ENCODE data around the gene CAVIN2. TPM values are rescaled to one million over a fixed set of nuclear protein-coding genes. Genes with fewer than 3 reads are reported as not detected.

CAVIN2 gene
- not detected for total RNA-seq

DNA sequence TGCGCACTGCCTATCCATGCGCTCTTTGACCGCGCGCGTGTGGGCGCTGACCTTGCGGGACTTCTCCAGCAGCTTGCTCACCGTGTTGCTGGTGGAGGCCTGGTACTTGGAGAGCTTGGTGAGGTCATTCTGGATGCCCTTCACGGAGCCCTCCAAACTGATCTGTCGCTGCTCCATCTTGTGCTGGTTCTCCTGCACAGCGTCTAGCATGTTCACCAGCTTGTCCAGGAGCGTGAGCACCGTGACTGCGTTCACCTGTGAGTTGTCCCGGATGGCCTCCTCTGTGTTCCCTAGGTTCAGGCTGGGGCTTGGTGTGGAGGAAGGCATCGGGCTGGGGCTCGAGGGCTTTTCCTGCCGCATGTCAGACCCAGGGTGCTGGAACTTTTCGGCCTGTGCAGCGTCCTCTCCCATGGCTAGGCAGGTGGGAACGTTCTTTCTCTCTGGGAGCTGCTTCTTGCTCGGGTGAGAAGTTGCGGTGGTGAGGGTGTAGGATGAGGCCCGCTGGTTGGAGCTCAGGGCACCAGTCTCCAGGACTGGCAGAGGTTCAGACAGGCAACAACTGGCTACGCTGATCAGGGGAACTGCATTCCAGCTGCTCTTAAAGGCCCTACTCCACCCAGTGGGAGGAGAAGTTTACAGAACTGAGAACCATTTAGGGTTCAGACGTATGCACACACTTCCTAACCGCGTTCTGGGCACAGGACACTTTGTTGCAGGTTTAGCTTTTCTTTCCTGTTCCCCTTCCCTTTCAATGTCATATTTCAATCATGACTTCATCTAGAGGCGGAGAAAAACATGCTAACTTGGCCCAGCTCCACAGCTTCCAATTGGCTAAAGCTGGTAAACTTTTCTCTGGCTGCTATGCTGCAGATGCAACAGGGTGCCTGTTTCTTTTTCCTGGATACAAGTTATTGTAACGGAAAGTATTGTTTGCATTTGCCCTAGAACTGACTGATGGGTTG is at the start of gene CAVIN2:
Gene CAVIN2, minus strand, starts transcription at position 574 of the 962 bp plus-strand sequence. Its CDS starts 163 bp downstream, at position 411.
- no peaks in the 10 kb centered on the region for H3K36me3 Mint-ChIP-seq
- no peaks in the 10 kb centered on the region for H3K9me3 Mint-ChIP-seq
- ATAC-seq (peak; percentile 14 to 30), DNase-seq (ENCODE audit: low spot score in 2 of 2) (no peak)
- no peak within 1 kb of the TSS for H3K27ac Mint-ChIP-seq

GRCh38 chr2:191895743-191896142 is 48.9 kb upstream of the CAVIN2 start:
- DNase-seq (ENCODE audit: low spot score in 2 of 2) (no peak), ATAC-seq (no peak)
- no peaks in the 10 kb centered on the region for H3K9me3 Mint-ChIP-seq

DNA sequence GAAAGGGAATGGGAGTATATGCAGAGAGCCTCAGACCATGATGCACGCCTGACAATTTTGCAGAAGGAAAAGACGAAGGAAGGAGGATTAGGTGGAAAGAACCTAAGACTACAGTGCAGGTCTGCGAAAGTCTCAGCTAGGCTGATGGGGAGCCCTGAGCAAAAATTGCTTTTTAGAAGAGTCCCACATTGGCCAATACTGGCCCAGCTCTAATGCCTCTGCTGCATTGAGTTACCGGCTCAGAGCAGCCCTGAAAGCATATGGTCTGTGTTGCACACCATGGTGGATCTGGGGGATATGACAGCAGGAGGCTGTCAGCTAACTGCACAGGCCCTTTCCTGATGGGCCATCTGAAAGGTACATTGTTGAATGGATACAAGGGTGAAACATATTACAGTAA is 48.3 kb upstream of the CAVIN2 start:
- DNase-seq (ENCODE audit: low spot score in 2 of 2), result no peak

More at GRCh38 chr2:191895743-191896142, 48.9 kb upstream of the CAVIN2 start:
- Mint-ChIP-seq H3K36me3 (no peaks in the 10 kb centered on the region), H3K27ac (no peak overlapping the region)

DNA sequence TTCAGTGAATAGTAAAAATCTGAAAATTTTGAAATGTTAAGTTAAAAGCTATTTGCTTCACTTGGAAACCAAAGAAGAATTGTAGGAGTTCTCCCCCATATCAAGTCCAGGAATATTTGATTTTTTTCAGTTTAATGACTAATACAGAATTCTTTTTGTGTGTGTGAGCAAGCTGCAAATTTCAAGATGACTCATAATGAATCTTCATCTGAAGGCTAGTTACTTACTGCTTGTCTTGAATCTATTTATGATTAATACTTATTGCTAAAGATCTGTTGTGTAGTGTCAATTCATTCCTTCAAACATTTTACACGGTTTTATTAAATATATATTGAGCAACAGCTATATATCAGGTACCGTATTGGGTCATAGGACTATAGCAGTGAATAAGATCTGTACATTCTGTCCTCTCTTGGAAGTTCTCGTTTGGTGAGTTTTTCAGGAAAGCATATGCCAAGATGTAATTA is 47.8 kb upstream of the CAVIN2 start:
- ATAC-seq (no peak), DNase-seq (ENCODE audit: low spot score in 2 of 2) (no peak)
- Mint-ChIP-seq H3K9me3 (no peaks in the 10 kb centered on the region), H3K36me3 (no peaks in the 10 kb centered on the region), H3K27ac (no peak overlapping the region)

More for the DNA sequence above, 48.3 kb upstream of the CAVIN2 start:
- ATAC-seq, result no peak
- Mint-ChIP-seq H3K36me3 (no peaks in the 10 kb centered on the region), H3K27ac (no peak overlapping the region), H3K9me3 (no peaks in the 10 kb centered on the region)

GRCh38 chr2:191892391-191892790 is 45.5 kb upstream of the CAVIN2 start:
- no peak overlapping the region for H3K27ac Mint-ChIP-seq
- ATAC-seq, result no peak

GRCh38 chr2:191891656-191892055 is 44.8 kb upstream of the CAVIN2 start:
- Mint-ChIP-seq H3K36me3 (no peaks in the 10 kb centered on the region), H3K9me3 (no peaks in the 10 kb centered on the region), H3K27ac (no peak overlapping the region)
- ATAC-seq (no peak), DNase-seq (ENCODE audit: low spot score in 2 of 2) (no peak)

More at GRCh38 chr2:191892391-191892790, 45.5 kb upstream of the CAVIN2 start:
- no peak for DNase-seq (ENCODE audit: low spot score in 2 of 2)
- Mint-ChIP-seq H3K9me3 (no peaks in the 10 kb centered on the region), H3K36me3 (no peaks in the 10 kb centered on the region)

- no peaks in the 10 kb centered on the region for H3K9me3 Mint-ChIP-seq
- ATAC-seq, result no peak
- no peaks in the 10 kb centered on the region for H3K36me3 Mint-ChIP-seq
These were observed 43.0 kb upstream of the CAVIN2 start for GRCh38 chr2:191889931-191890330.

DNA sequence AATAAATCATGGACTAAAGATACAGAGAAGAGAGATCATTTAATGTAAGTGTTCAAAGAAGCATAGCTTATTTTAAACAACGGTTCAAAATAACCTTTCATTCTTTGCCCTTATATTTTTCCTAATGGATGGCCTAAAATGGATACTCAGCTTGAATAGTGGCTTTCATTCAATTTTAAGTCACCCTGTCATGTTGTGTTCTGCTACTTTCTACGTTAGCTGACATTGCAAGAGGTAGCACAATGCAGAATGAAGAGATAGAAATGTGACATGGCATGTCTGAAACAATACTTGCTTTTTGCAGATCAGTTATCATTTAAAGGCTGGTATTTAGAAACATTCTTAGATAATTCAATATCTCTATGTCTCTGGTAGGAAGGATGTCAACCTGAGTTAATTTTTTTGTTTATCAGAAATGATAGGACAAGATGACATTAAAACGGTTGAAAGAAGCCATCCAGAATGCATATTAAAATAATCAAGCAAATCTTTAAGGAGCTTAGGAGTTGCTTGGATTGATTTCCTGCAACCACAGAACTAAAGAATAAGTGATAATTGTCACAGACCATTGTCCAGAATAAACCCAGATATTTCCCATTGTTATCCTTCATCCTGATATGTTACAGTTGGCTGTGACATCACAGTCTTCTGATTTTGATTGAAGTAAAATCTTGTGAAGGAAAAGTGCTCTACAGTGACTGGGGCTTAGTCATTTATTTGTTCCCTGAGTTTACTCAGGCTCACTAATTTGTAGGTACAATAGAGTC is 41.7 kb upstream of the CAVIN2 start:
- Mint-ChIP-seq H3K36me3 (no peaks in the 10 kb centered on the region), H3K9me3 (no peaks in the 10 kb centered on the region), H3K27ac (no peak overlapping the region)
- DNase-seq (ENCODE audit: low spot score in 2 of 2) (no peak), ATAC-seq (no peak)

More at GRCh38 chr2:191889931-191890330, 43.0 kb upstream of the CAVIN2 start:
- H3K27ac Mint-ChIP-seq, result no peak overlapping the region
- DNase-seq (ENCODE audit: low spot score in 2 of 2), result no peak

DNA sequence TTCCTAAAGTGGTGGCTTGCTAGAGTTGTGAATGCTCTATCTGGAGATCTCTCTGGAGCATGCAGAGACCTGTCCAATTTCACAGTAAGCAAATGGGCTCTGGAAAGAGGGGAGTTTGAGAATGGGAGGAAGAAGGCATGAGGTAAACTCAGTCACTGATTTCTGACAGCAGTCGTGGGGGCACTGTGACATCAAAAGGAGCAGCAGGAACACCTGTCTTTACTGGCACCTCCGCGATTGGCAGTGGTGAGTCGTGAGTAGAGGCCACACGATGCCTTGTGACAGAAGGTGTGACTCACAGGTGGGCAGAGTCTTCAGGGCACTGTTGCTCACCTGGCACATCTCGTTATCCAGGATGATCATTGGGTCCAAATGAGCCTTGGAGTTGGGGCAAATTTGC is 38.8 kb upstream of the CAVIN2 start:
- Mint-ChIP-seq H3K36me3 (no peaks in the 10 kb centered on the region), H3K9me3 (no peaks in the 10 kb centered on the region), H3K27ac (no peak overlapping the region)
- no peak for DNase-seq (ENCODE audit: low spot score in 2 of 2)
- no peak for ATAC-seq

- H3K27ac Mint-ChIP-seq, result no peak overlapping the region
- H3K9me3 Mint-ChIP-seq, result no peaks in the 10 kb centered on the region
- DNase-seq (ENCODE audit: low spot score in 2 of 2) (no peak), ATAC-seq (no peak)
- no peaks in the 10 kb centered on the region for H3K36me3 Mint-ChIP-seq
These were observed 38.2 kb upstream of the CAVIN2 start for GRCh38 chr2:191885098-191885497.

GRCh38 chr2:191881982-191882816 is 35.3 kb upstream of the CAVIN2 start:
- H3K27ac Mint-ChIP-seq, result no peak overlapping the region
- H3K36me3 Mint-ChIP-seq, result no peaks in the 10 kb centered on the region
- DNase-seq (ENCODE audit: low spot score in 2 of 2) (no peak), ATAC-seq (no peak)
- no peaks in the 10 kb centered on the region for H3K9me3 Mint-ChIP-seq

- DNase-seq (ENCODE audit: low spot score in 2 of 2) (no peak), ATAC-seq (no peak)
- H3K27ac Mint-ChIP-seq, result no peak overlapping the region
- no peaks in the 10 kb centered on the region for H3K36me3 Mint-ChIP-seq
- H3K9me3 Mint-ChIP-seq, result no peaks in the 10 kb centered on the region
These were observed 31.8 kb upstream of the CAVIN2 start for GRCh38 chr2:191878548-191879279.

DNA sequence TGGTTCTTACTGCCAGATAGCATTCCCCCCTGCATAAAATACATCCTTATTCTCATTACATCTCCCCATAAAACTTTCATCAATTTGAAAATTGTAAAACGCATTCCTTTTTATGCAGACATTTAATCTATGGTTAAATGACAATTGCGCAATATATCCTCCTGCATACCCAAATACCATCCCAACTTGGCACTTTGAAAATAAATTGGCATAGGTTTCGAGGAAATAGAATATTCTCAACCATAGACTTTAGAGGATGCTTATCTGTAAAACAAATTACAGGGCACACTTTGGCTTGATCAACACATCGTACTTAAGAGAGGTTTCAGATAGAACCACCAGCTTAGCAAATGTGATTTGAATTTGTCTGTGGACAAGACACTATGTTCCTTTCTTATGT is 31.0 kb upstream of the CAVIN2 start:
- no peaks in the 10 kb centered on the region for H3K36me3 Mint-ChIP-seq
- H3K27ac Mint-ChIP-seq, result no peak overlapping the region
- DNase-seq (ENCODE audit: low spot score in 2 of 2) (no peak), ATAC-seq (no peak)
- no peaks in the 10 kb centered on the region for H3K9me3 Mint-ChIP-seq

- H3K27ac Mint-ChIP-seq, result no peak overlapping the region
- no peak for DNase-seq (ENCODE audit: low spot score in 2 of 2)
- no peak for ATAC-seq
- H3K36me3 Mint-ChIP-seq, result no peaks in the 10 kb centered on the region
- no peaks in the 10 kb centered on the region for H3K9me3 Mint-ChIP-seq
These were observed 29.0 kb upstream of the CAVIN2 start for GRCh38 chr2:191875859-191876258.

- DNase-seq (ENCODE audit: low spot score in 2 of 2) (no peak), ATAC-seq (no peak)
- Mint-ChIP-seq H3K27ac (no peak overlapping the region), H3K36me3 (no peaks in the 10 kb centered on the region), H3K9me3 (no peaks in the 10 kb centered on the region)
These were observed 23.9 kb upstream of the CAVIN2 start for GRCh38 chr2:191870744-191871143.

GRCh38 chr2:191869781-191870180 is 22.9 kb upstream of the CAVIN2 start:
- Mint-ChIP-seq H3K27ac (no peak overlapping the region), H3K9me3 (no peaks in the 10 kb centered on the region), H3K36me3 (no peaks in the 10 kb centered on the region)
- DNase-seq (ENCODE audit: low spot score in 2 of 2) (no peak), ATAC-seq (no peak)
